ENCODE data around the gene IGBP1. TPM values are rescaled to one million over a fixed set of nuclear protein-coding genes. Genes with fewer than 3 reads are reported as not detected.

IGBP1 gene
- total and polyA plus RNA-seq, 9 of the 15 experiments (the other 6 are each of a cell fraction or from before 2014, with no cell fraction given) = 36.6 to 91.5 (median 52.8) TPM

DNA sequence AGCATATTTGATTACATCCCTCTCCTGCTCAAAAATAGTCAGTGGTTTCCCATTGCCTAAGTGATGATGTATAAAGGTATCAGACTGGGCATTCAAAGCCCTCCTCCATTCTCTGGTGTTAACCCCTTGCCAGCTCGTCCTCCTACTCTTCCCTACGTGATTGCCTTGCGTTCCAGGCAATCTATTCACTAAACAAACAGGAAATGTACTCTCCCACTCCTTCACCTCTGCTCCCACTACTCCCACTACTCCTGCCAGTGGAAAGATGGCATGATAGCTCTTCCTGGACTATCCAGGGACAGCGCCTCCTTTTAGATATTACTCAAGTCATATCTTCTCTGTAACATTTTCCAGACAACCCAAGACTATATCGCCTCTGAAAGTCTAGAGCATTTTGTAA is 49.8 kb downstream of the IGBP1 start:
- CTCF ChIA-PET (ENCODE audit: low intra/inter-chr PET ratio) = no interaction called here
- H3K4me1 ChIP-seq (replicated peaks in 1 of 2; ENCODE audit: control insufficient read depth in 2 of 2, insufficient read depth in 2 of 2, low read length in 2 of 2) = no peaks in the 10 kb centered on the region
- no peak overlapping the region for H3K9ac ChIP-seq (ENCODE audit: insufficient read depth in 1 of 2, low read depth in 2 of 2, low read length in 2 of 2)
- H3K27ac ChIP-seq (ENCODE audit: extremely low read depth, low read depth, low read length) = no peak overlapping the region
- no peaks in the 10 kb centered on the region; a peak in 1 of 5 replicates for H3K27me3 ChIP-seq (ENCODE audit: control insufficient read depth in 2 of 2, insufficient read depth in 2 of 2, low read length in 2 of 2)
- no peak overlapping the region for H3K4me2 ChIP-seq (ENCODE audit: insufficient read depth, low read length)
- no peaks in the 10 kb centered on the region for H3K79me2 ChIP-seq (ENCODE audit: control insufficient read depth, insufficient read depth, low read length)
- no peak for TF ChIP-seq PHTF2 (CRISPR knock-in tag; IDR thresholded peaks at IDR 0.05)
- TF ChIP-seq, protein P1, sequence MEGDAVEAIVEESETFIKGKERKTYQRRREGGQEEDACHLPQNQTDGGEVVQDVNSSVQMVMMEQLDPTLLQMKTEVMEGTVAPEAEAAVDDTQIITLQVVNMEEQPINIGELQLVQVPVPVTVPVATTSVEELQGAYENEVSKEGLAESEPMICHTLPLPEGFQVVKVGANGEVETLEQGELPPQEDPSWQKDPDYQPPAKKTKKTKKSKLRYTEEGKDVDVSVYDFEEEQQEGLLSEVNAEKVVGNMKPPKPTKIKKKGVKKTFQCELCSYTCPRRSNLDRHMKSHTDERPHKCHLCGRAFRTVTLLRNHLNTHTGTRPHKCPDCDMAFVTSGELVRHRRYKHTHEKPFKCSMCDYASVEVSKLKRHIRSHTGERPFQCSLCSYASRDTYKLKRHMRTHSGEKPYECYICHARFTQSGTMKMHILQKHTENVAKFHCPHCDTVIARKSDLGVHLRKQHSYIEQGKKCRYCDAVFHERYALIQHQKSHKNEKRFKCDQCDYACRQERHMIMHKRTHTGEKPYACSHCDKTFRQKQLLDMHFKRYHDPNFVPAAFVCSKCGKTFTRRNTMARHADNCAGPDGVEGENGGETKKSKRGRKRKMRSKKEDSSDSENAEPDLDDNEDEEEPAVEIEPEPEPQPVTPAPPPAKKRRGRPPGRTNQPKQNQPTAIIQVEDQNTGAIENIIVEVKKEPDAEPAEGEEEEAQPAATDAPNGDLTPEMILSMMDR (IDR thresholded peaks at IDR 0.05 in 2 of 3, conservative IDR thresholded peaks at IDR 0.05 in 1 of 3; ENCODE audit: insufficient read depth in 2 of 3, low read depth in 1 of 3, low read length in 3 of 3) = no peak
- no peak for TF ChIP-seq ZNF75A (CRISPR knock-in tag; IDR thresholded peaks at IDR 0.05)
- no peak for TF ChIP-seq SMC3 (conservative IDR thresholded peaks at IDR 0.05; ENCODE audit: insufficient read depth, low read depth, low read length)
- no peak for TF ChIP-seq ZC3H11A (IDR thresholded peaks at IDR 0.05; ENCODE audit: low read depth, low read length)
- TF ChIP-seq SRF (CRISPR knock-in tag; IDR thresholded peaks at IDR 0.05) = no peak
- TF ChIP-seq ELF4 (CRISPR knock-in tag; IDR thresholded peaks at IDR 0.05) = no peak
- TF ChIP-seq ZNF444 (CRISPR knock-in tag; IDR thresholded peaks at IDR 0.05) = no peak
- TF ChIP-seq, protein P2, sequence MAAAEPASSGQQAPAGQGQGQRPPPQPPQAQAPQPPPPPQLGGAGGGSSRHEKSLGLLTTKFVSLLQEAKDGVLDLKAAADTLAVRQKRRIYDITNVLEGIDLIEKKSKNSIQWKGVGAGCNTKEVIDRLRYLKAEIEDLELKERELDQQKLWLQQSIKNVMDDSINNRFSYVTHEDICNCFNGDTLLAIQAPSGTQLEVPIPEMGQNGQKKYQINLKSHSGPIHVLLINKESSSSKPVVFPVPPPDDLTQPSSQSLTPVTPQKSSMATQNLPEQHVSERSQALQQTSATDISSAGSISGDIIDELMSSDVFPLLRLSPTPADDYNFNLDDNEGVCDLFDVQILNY (CRISPR knock-in tag; IDR thresholded peaks at IDR 0.05) = no peak
- TF ChIP-seq THRAP3 (IDR thresholded peaks at IDR 0.05; ENCODE audit: borderline replicate concordance) = no peak
- TF ChIP-seq, protein P3, sequence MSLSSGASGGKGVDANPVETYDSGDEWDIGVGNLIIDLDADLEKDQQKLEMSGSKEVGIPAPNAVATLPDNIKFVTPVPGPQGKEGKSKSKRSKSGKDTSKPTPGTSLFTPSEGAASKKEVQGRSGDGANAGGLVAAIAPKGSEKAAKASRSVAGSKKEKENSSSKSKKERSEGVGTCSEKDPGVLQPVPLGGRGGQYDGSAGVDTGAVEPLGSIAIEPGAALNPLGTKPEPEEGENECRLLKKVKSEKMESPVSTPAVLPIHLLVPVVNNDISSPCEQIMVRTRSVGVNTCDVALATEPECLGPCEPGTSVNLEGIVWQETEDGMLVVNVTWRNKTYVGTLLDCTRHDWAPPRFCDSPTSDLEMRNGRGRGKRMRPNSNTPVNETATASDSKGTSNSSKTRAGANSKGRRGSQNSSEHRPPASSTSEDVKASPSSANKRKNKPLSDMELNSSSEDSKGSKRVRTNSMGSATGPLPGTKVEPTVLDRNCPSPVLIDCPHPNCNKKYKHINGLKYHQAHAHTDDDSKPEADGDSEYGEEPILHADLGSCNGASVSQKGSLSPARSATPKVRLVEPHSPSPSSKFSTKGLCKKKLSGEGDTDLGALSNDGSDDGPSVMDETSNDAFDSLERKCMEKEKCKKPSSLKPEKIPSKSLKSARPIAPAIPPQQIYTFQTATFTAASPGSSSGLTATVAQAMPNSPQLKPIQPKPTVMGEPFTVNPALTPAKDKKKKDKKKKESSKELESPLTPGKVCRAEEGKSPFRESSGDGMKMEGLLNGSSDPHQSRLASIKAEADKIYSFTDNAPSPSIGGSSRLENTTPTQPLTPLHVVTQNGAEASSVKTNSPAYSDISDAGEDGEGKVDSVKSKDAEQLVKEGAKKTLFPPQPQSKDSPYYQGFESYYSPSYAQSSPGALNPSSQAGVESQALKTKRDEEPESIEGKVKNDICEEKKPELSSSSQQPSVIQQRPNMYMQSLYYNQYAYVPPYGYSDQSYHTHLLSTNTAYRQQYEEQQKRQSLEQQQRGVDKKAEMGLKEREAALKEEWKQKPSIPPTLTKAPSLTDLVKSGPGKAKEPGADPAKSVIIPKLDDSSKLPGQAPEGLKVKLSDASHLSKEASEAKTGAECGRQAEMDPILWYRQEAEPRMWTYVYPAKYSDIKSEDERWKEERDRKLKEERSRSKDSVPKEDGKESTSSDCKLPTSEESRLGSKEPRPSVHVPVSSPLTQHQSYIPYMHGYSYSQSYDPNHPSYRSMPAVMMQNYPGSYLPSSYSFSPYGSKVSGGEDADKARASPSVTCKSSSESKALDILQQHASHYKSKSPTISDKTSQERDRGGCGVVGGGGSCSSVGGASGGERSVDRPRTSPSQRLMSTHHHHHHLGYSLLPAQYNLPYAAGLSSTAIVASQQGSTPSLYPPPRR (CRISPR knock-in tag; IDR thresholded peaks at IDR 0.05; ENCODE audit: borderline replicate concordance) = no peak
- TF ChIP-seq, protein P4, sequence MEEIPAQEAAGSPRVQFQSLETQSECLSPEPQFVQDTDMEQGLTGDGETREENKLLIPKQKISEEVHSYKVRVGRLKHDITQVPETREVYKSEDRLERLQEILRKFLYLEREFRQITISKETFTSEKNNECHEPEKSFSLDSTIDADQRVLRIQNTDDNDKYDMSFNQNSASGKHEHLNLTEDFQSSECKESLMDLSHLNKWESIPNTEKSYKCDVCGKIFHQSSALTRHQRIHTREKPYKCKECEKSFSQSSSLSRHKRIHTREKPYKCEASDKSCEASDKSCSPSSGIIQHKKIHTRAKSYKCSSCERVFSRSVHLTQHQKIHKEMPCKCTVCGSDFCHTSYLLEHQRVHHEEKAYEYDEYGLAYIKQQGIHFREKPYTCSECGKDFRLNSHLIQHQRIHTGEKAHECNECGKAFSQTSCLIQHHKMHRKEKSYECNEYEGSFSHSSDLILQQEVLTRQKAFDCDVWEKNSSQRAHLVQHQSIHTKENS (CRISPR knock-in tag; IDR thresholded peaks at IDR 0.05) = no peak
- no peak for TF ChIP-seq FIP1L1 (IDR thresholded peaks at IDR 0.05; ENCODE audit: low read depth, low read length, poor library complexity, severe bottlenecking)
- no peak for TF ChIP-seq PCBP1 (IDR thresholded peaks at IDR 0.05; ENCODE audit: low read depth, low read length, poor library complexity, severe bottlenecking)
- TF ChIP-seq ZKSCAN1 (IDR thresholded peaks at IDR 0.05; ENCODE audit: low read depth, low read length) = no peak
- H2AFZ ChIP-seq (ENCODE audit: low read depth, low read length) = no peak overlapping the region
- no peaks in the 10 kb centered on the region for H3K9me3 ChIP-seq (replicated peaks; ENCODE audit: control insufficient read depth, insufficient read depth, low read depth, low read length)
- in situ Hi-C loops (cut with MboI) (no loop called here), intact Hi-C loops (cut with micrococcal nuclease) (no loop called here)
- no peaks in the 10 kb centered on the region for H3K9me1 ChIP-seq (ENCODE audit: control insufficient read depth, insufficient read depth, low read length)
- FAIRE-seq = no peak
- DNase-seq (ENCODE audit: extremely low read depth in 1 of 4, low spot score in 3 of 4) = no peak
- no peaks in the 10 kb centered on the region for H4K20me1 ChIP-seq (replicated peaks; ENCODE audit: control insufficient read depth, insufficient read depth, low read length)
- no peak for ATAC-seq
- POLR2A ChIA-PET = no interaction called here
- H3K36me3 ChIP-seq (ENCODE audit: control insufficient read depth, insufficient read depth, low read length) = no peaks in the 10 kb centered on the region
- BruUV-seq (replicated peaks) = no TSS peak
- no peak overlapping the region for H3K4me3 ChIP-seq
- WGBS (ENCODE audit: insufficient coverage, low coverage, missing lambda C conversion rate) = 4% methylated on average over 5 of the region's 5 CpGs

All from K562 (cell line).